ENCODE measurements around the gene METTL22.

- TF ChIP-seq CTCF (IDR thresholded peaks at IDR 0.05; ENCODE audit: insufficient read depth, low read length, poor library complexity, severe bottlenecking) = no peak
- no peak for TF ChIP-seq EZH2phosphoT487 (conservative IDR thresholded peaks at IDR 0.05; ENCODE audit: low read length)
Measured at GRCh38 chr16:8600144-8600775, 21.2 kb upstream of the METTL22 start.
